Thyroid gland (tissue), 4 donors: ENCODE measurements around the gene RASSF8.

Experiments
- CTCF ChIP-seq, 6 experiments: fragments of 200-600 bp in 3 of 6; fragments of 450-650 bp in 3 of 6; sonication (generic) in 3 of 6; IDR thresholded peaks; one replicate each; pipeline ENCODE4 v1.5.1; 2016 to 2019; ENCODE audit warnings: antibody characterized with exemption in 6 of 6, mild to moderate bottlenecking in 2 of 6, inconsistent platforms in 1 of 6, moderate library complexity in 1 of 6
- POLR2A ChIP-seq, 2 donors: fragments of 450-650 bp; IDR thresholded peaks; one replicate each; pipeline ENCODE4 v1.6.1; 2017; ENCODE audit warnings: antibody characterized with exemption in 2 of 2, mild to moderate bottlenecking in 2 of 2, moderate library complexity in 1 of 2

- TF ChIP-seq CTCF (IDR thresholded peaks at IDR 0.05) (no peak), POLR2A (IDR thresholded peaks at IDR 0.05) (no peak)
Measured at GRCh38 chr12:26069796-26070195, 111.3 kb downstream of the RASSF8 start.
